ENCODE measurements around the gene SUSD1. TPM values are rescaled to one million over a fixed set of nuclear protein-coding genes. Genes with fewer than 3 reads are reported as not detected.
"Not testable (repeated sequence)": the region's sequence is repeated elsewhere in the genome, so short reads cannot be mapped to it uniquely, and the experiment has no call there.

SUSD1 gene
- total RNA-seq, 4 donors from 2014 or later = 5.9 to 10.0 (median 7.4) TPM

- Histone ChIP-seq H3K9me3 (no peaks in the 10 kb centered on the region), H3K4me1 (peaks cover 0 to 29% (median 15%) of the 10 kb centered on the region in 3 donors), H3K27me3 (no peaks in the 10 kb centered on the region), H3K27ac (peak overlapping the region in 1 of 4 donors; percentile 47), H3K4me3 (no peak overlapping the region), H3K36me3 (no peaks in the 10 kb centered on the region)
- no peak for ATAC-seq
- WGBS, 2 donors (ENCODE audit: low coverage in 1 of 2) = 84 to 89% methylated on average over 6 of the region's 6 CpGs
- TF ChIP-seq POLR2A (IDR thresholded peaks at IDR 0.05) = no peak
- TF ChIP-seq CTCF (IDR thresholded peaks at IDR 0.05) = no peak
- TF ChIP-seq EP300 (IDR thresholded peaks at IDR 0.05) = no peak
- no peak for TF ChIP-seq POLR2AphosphoS5 (IDR thresholded peaks at IDR 0.05)
These were observed 96.7 kb downstream of the SUSD1 start for GRCh38 chr9:112078432-112078831.

GRCh38 chr9:112076814-112077213, 98.3 kb downstream of the SUSD1 start:
- no peaks in the 10 kb centered on the region for H3K36me3 ChIP-seq
- TF ChIP-seq EP300 (IDR thresholded peaks at IDR 0.05) (no peak), POLR2A (IDR thresholded peaks at IDR 0.05) (no peak), CTCF (IDR thresholded peaks at IDR 0.05) (no peak), POLR2AphosphoS5 (IDR thresholded peaks at IDR 0.05) (no peak)
- no peaks in the 10 kb centered on the region for H3K27me3 ChIP-seq
- no peak for ATAC-seq
- 83 to 86% methylated on average over 7 of the region's 7 CpGs for WGBS, 2 donors (ENCODE audit: low coverage in 1 of 2)
- peaks cover 0 to 39% (median 16%) of the 10 kb centered on the region in 3 donors for H3K4me1 ChIP-seq
- H3K27ac ChIP-seq = no peak overlapping the region
- no peaks in the 10 kb centered on the region for H3K9me3 ChIP-seq
- H3K4me3 ChIP-seq = no peak overlapping the region

- TF ChIP-seq EP300 (IDR thresholded peaks at IDR 0.05) = no peak
- TF ChIP-seq CTCF (IDR thresholded peaks at IDR 0.05) = no peak
- no peak for TF ChIP-seq POLR2AphosphoS5 (IDR thresholded peaks at IDR 0.05)
- no peak for TF ChIP-seq POLR2A (IDR thresholded peaks at IDR 0.05)
- Histone ChIP-seq H3K27me3 (no peaks in the 10 kb centered on the region), H3K9me3 (no peaks in the 10 kb centered on the region), H3K36me3 (no peaks in the 10 kb centered on the region), H3K4me3 (no peak overlapping the region), H3K4me1 (peaks cover 0 to 39% (median 16%) of the 10 kb centered on the region in 3 donors), H3K27ac (peak overlapping the region in 3 of 4 donors; percentile 39 to 80 (median 77))
- no peak for ATAC-seq
- 12 to 19% methylated on average over 2 of the region's 2 CpGs for WGBS, 2 donors (ENCODE audit: low coverage in 1 of 2)
These were observed 100.1 kb downstream of the SUSD1 start for GRCh38 chr9:112075009-112075378.

GRCh38 chr9:112074250-112075008, 100.7 kb downstream of the SUSD1 start:
- H3K27ac ChIP-seq = peak overlapping the region; percentile 7 to 80 (median 78)
- TF ChIP-seq CTCF (IDR thresholded peaks at IDR 0.05) (peak; percentile 87 to 98 (median 92)), EP300 (IDR thresholded peaks at IDR 0.05) (no peak), POLR2AphosphoS5 (IDR thresholded peaks at IDR 0.05) (peak; percentile 97)
- H3K9me3 ChIP-seq = no peaks in the 10 kb centered on the region
- no peaks in the 10 kb centered on the region for H3K36me3 ChIP-seq
- WGBS, 2 donors (ENCODE audit: low coverage in 1 of 2) = 16 to 23% methylated on average over 11 of the region's 11 CpGs
- H3K27me3 ChIP-seq = no peaks in the 10 kb centered on the region
- peaks cover 0 to 39% (median 16%) of the 10 kb centered on the region in 3 donors for H3K4me1 ChIP-seq
- ATAC-seq = peak; percentile 75
- no peak overlapping the region for H3K4me3 ChIP-seq

- not testable (repeated sequence) for H3K36me3 ChIP-seq, H3K4me3 ChIP-seq, ATAC-seq, H3K9me3 ChIP-seq, H3K27me3 ChIP-seq
- Histone ChIP-seq H3K27ac (peak overlapping the region; percentile 7 to 80 (median 78)), H3K4me1 (peaks cover 0 to 39% (median 16%) of the 10 kb centered on the region in 3 donors)
- WGBS, 2 donors (ENCODE audit: low coverage in 1 of 2) = 89 to 100% methylated on average over 3 to 10 of the region's 10 CpGs
These were observed 101.4 kb downstream of the SUSD1 start for GRCh38 chr9:112073639-112074173.
